Neural crest cell (in vitro differentiated cells): Measurements from ENCODE around the gene HEXB. TPM values are rescaled to one million over a fixed set of nuclear protein-coding genes. Genes with fewer than 3 reads are reported as not detected.

ENCODE experiments used
- DNase-seq: peaks from one replicate; pipeline ENCODE4 v3.0.0; 2021; ENCODE audit warnings: low read depth, mixed read lengths, low spot score
- H3K27ac Mint-ChIP-seq: one replicate; pipeline ENCODE4 v1.8.0; 2021; ENCODE audit warnings: mild to moderate bottlenecking, mixed read lengths; ENCODE audit not compliant: unreplicated experiment
- H3K27me3 Mint-ChIP-seq: 2 replicates; pipeline ENCODE4 v1.8.0; 2021; ENCODE audit warnings: low read depth, mild to moderate bottlenecking, mixed read lengths
- H3K36me3 Mint-ChIP-seq: 2 replicates; pipeline ENCODE4 v1.8.0; 2021; ENCODE audit warnings: low read depth, mild to moderate bottlenecking, mixed read lengths
- H3K4me1 Mint-ChIP-seq: 2 replicates; pipeline ENCODE4 v1.8.0; 2021; ENCODE audit warnings: mixed read lengths
- H3K4me3 Mint-ChIP-seq: one replicate; pipeline ENCODE4 v1.8.0; 2021; ENCODE audit warnings: mild to moderate bottlenecking, mixed read lengths
- H3K9me3 Mint-ChIP-seq: 2 replicates; pipeline ENCODE4 v1.8.0; 2021; ENCODE audit warnings: mixed read lengths
- CTCF ChIP-seq: fragments of 200-600 bp; sonication (generic); conservative IDR thresholded peaks from 2 replicates; pipeline ENCODE4 v1.5.0; 2021; ENCODE audit warnings: antibody characterized with exemption, mild to moderate bottlenecking
- total RNA-seq: library from RNA; stranded (reverse); gene quantifications from 2 replicates; pipeline ENCODE4 v1.2.1, GENCODE V29; 2021

Gene HEXB
- total RNA-seq, 1 donor from 2014 or later = 54.3 TPM

DNA sequence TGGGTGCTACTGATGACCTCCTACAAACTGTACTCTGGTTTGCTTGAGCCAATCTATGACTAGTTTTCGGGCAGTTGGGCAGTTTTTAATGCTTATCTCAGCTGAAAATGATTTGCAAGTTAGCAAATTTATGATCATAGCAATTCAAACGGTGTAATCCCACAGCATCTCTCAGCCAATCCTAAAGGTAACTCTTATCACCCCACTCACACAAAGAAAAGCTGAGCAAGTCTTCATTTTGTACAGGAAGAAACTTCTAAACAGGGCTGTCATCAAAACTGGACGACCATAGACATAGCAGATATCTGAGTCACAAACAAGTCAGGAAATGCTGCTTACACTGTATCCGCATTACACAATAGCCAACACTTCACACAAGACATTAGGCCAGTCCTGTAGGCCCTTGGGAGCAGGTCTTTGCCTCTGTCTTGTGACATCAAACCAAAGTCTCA lies 41.9 kb upstream of the HEXB start:
- Mint-ChIP-seq H3K27me3 (no peaks in the 10 kb centered on the region), H3K27ac (peak overlapping the region; percentile 75), H3K36me3 (peaks cover 2% of the 10 kb centered on the region), H3K4me3 (peak overlapping the region; percentile 87), H3K9me3 (no peaks in the 10 kb centered on the region), H3K4me1 (peaks cover 68% of the 10 kb centered on the region)
- TF ChIP-seq CTCF = no peak
- no peak for DNase-seq

DNA sequence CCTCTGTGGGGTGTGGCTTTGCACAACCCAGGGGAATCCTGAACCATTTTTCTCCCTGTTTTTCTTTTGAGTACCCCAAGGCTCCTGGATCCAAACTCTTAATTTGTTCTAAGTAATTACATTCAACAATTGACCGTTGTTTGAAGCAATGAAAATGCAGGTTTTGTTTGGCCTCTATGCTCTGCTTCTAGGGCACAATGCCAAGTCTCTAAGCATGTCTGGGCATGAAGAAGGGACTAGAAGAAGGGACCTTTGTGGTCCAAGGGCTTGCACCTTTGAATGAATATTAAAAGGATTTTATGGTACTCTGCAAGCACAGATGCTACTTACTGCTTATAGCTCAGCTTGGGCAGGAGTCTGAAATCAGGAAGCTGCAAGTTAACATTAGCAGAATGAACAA lies 37.9 kb upstream of the HEXB start:
- no peak for DNase-seq
- Mint-ChIP-seq H3K4me1 (peaks cover 64% of the 10 kb centered on the region), H3K9me3 (no peaks in the 10 kb centered on the region), H3K4me3 (peak overlapping the region; percentile 60), H3K36me3 (no peaks in the 10 kb centered on the region), H3K27me3 (no peaks in the 10 kb centered on the region), H3K27ac (peak overlapping the region; percentile 73)
- TF ChIP-seq CTCF = no peak

- TF ChIP-seq CTCF = peak; percentile 87
- Mint-ChIP-seq H3K27ac (peak overlapping the region; percentile 4), H3K9me3 (no peaks in the 10 kb centered on the region), H3K36me3 (no peaks in the 10 kb centered on the region), H3K4me1 (peaks cover 47% of the 10 kb centered on the region), H3K27me3 (no peaks in the 10 kb centered on the region), H3K4me3 (peak overlapping the region; percentile 43)
- DNase-seq = no peak
Observed at GRCh38 chr5:74648835-74649293, 36.2 kb upstream of the HEXB start.

DNA sequence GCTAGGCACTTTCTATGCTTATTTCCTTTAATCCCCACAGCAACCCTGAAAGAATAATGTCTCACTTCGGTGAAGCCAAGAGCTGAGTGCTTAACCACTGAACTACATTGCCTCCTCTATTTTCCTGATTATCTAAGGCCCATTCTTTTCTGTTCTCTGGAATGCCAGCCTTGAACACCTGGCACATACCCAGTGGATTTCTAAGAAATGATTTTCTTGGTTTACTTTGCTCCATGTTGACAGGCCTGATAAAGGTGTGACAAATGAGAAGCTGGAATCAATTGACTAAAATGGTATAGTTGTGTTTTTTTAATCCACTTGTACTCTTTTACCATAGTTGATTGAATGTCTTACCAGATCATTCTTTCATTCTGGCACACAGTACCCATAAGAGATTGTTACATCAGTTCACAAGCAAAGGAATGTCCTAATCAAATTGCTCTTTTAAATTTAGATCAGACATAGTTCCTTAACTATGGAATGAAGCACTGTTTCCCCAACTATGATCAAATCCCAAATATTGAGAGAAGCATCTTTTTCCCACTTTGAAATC lies 35.5 kb upstream of the HEXB start:
- TF ChIP-seq CTCF = no peak
- no peak for DNase-seq
- H3K27ac Mint-ChIP-seq = peak overlapping the region; percentile 4
- peak overlapping the region; percentile 43 for H3K4me3 Mint-ChIP-seq
- no peaks in the 10 kb centered on the region for H3K9me3 Mint-ChIP-seq
- no peaks in the 10 kb centered on the region for H3K27me3 Mint-ChIP-seq
- peaks cover 45% of the 10 kb centered on the region for H3K4me1 Mint-ChIP-seq
- no peaks in the 10 kb centered on the region for H3K36me3 Mint-ChIP-seq

GRCh38 chr5:74651710-74652109 lies 33.3 kb upstream of the HEXB start:
- H3K9me3 Mint-ChIP-seq = no peaks in the 10 kb centered on the region
- no peaks in the 10 kb centered on the region for H3K36me3 Mint-ChIP-seq
- no peaks in the 10 kb centered on the region for H3K27me3 Mint-ChIP-seq
- no peak for DNase-seq
- TF ChIP-seq CTCF = no peak
- no peak overlapping the region for H3K4me3 Mint-ChIP-seq
- H3K4me1 Mint-ChIP-seq = peaks cover 29% of the 10 kb centered on the region
- H3K27ac Mint-ChIP-seq = no peak overlapping the region
